ENCODE measurements around the gene LRRD1.

LRRD1 gene

DNA sequence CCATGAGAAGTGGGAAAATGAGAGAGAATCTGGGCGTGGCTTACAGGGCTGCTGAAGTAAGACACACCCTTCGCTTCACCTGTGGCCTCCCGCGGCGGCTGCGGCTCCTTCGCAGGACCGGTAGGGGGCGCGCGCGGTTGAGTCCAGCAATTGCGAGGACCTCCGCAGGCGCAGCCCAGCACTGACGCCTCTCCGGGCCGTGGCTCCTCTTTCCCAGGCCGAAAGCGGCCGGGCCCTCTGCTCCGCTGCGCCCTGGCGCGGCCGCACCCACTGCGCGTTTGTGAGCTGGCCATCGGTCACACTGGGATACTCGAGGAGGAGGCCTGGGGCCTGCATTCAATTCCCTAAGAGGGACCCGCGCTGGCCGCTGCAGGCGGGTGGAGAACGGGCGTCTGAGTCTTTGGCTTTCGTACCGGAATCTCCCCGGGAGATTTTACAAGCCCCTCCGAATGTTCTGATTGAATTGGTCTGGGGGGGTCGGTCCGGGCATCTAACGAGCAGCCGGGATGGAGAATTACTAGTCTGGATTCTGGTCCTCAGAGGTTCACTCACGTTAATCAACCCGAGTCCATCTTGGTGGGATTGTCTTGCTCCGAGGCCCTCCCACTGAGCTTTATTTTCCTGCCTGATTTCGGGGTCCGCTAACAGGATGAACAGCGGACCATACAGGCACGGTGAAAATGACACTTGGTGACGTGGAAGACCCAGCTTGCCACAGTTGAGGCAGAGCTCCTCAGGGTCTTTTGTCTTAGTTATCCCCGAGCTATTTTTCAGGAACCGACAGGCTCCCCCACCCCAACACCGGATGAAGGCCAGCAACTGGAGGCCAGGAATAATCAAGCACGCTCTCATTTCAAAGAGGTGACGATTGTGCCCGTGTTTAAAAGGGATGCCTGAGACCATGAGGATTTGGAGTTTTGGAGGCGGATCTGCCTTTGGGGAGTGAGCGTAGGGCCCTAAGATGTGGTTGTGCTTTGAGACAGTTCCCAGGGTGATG is at the start of gene LRRD1:
Gene LRRD1 (minus strand): TSS at position 215 of the 997 bp plus-strand sequence. CDS start 13,940 bp downstream, outside the sequence.
- ChIA-PET POLR2A (interaction anchor here (1.1 to 1.9 kb wide), 3 partner anchors 44 to 269 kb away, joined by 4 to 8 read pairs (median 5); partner anchors contain the start of gene GATAD1), CTCF (interaction anchor here (0.6 to 1.0 kb wide), 7 partner anchors 15 to 214 kb away, joined by 3 to 6 read pairs (median 3); no protein-coding TSS in a partner anchor)
- TF ChIP-seq HDGF (IDR thresholded peaks at IDR 0.05; ENCODE audit: borderline replicate concordance) (no peak), FOXA1 (IDR thresholded peaks at IDR 0.05) (no peak), L3MBTL2 (conservative IDR thresholded peaks at IDR 0.05) (no peak; the same call in 1 of the 2 replicates), FOXM1 (IDR thresholded peaks at IDR 0.05; ENCODE audit: borderline replicate concordance) (no peak), NFRKB (IDR thresholded peaks at IDR 0.05) (no peak), ZNF384 (IDR thresholded peaks at IDR 0.05) (no peak), LEF1 (IDR thresholded peaks at IDR 0.05; ENCODE audit: borderline replicate concordance) (no peak), BHLHE40 (IDR thresholded peaks at IDR 0.05; ENCODE audit: borderline replicate concordance) (no peak), ARNT (IDR thresholded peaks at IDR 0.05) (no peak), TARDBP (IDR thresholded peaks at IDR 0.05) (no peak), SUZ12 (IDR thresholded peaks at IDR 0.05) (no peak), ELF4 (IDR thresholded peaks at IDR 0.05) (no peak), CTBP1 (IDR thresholded peaks at IDR 0.05; ENCODE audit: borderline replicate concordance) (no peak), SP1 (IDR thresholded peaks at IDR 0.05) (no peak), FOXK2 (IDR thresholded peaks at IDR 0.05) (no peak)
- DNase-seq (ENCODE audit: extremely low spot score), result peak; percentile 83

DNA sequence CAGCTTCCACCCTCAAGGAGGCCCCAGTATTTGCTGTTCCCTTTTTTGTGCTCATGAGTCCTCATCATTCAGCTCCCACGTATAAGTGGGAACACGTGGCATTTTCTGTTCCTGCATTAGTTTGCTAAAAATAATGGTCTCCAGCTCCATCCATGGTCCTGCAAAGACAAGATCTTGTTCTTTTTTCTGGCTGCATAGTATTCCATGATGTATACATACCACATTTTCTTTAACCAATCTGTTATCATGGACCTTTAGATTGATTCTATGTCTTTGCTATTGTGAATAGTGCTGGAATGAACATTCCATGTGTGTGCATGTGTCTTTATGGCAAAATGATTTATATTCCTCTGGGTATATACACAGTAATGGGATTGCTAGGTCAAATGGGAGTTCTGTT is 49.8 kb upstream of the LRRD1 start:
- ChIA-PET POLR2A (no interaction called here), CTCF (no interaction called here)
- TF ChIP-seq NFRKB (IDR thresholded peaks at IDR 0.05) (no peak), HDGF (IDR thresholded peaks at IDR 0.05; ENCODE audit: borderline replicate concordance) (no peak), ARNT (IDR thresholded peaks at IDR 0.05) (no peak), FOXK2 (IDR thresholded peaks at IDR 0.05) (no peak), L3MBTL2 (conservative IDR thresholded peaks at IDR 0.05) (no peak), LEF1 (IDR thresholded peaks at IDR 0.05; ENCODE audit: borderline replicate concordance) (no peak), FOXM1 (IDR thresholded peaks at IDR 0.05; ENCODE audit: borderline replicate concordance) (no peak), TARDBP (IDR thresholded peaks at IDR 0.05) (no peak), ELF4 (IDR thresholded peaks at IDR 0.05) (no peak), SUZ12 (IDR thresholded peaks at IDR 0.05) (no peak), BHLHE40 (IDR thresholded peaks at IDR 0.05; ENCODE audit: borderline replicate concordance) (no peak)
- TF ChIP-seq, protein P1, sequence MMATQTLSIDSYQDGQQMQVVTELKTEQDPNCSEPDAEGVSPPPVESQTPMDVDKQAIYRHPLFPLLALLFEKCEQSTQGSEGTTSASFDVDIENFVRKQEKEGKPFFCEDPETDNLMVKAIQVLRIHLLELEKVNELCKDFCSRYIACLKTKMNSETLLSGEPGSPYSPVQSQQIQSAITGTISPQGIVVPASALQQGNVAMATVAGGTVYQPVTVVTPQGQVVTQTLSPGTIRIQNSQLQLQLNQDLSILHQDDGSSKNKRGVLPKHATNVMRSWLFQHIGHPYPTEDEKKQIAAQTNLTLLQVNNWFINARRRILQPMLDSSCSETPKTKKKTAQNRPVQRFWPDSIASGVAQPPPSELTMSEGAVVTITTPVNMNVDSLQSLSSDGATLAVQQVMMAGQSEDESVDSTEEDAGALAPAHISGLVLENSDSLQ (IDR thresholded peaks at IDR 0.05), result no peak
- DNase-seq (ENCODE audit: extremely low spot score), result no peak

DNA sequence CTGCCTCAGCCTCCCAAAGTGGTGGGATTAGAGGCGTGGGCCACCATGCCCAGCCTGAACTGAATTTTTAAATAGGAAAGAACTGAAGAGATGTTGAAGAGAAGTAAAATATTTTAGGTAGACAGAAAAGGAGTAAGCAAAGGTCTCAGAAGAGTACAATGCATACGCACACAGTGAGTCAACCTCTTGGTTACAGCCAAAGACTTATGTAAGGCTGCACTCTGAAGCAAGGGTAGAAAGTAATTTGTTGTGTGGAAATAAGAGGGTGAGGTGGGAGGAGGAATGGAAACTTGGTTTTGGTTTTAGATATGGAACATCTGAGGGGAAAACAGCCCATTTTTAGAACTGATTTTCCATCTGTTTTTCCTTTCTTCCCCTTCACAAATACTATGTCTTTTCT is 49.2 kb upstream of the LRRD1 start:
- ChIA-PET CTCF (no interaction called here), POLR2A (interaction anchor here (1.1 kb wide), 1 partner anchor 219 kb away, joined by 3 read pairs; the partner anchor contains the start of gene GATAD1)
- no peak for DNase-seq (ENCODE audit: extremely low spot score)
- TF ChIP-seq ELF4 (IDR thresholded peaks at IDR 0.05), result no peak
- no peak for TF ChIP-seq NFRKB (IDR thresholded peaks at IDR 0.05)
- no peak for TF ChIP-seq FOXM1 (IDR thresholded peaks at IDR 0.05; ENCODE audit: borderline replicate concordance)
- TF ChIP-seq SUZ12 (IDR thresholded peaks at IDR 0.05), result no peak
- TF ChIP-seq SP1 (IDR thresholded peaks at IDR 0.05), result no peak
- no peak for TF ChIP-seq HDGF (IDR thresholded peaks at IDR 0.05; ENCODE audit: borderline replicate concordance)
- no peak for TF ChIP-seq ZNF384 (IDR thresholded peaks at IDR 0.05)
- TF ChIP-seq LEF1 (IDR thresholded peaks at IDR 0.05; ENCODE audit: borderline replicate concordance), result no peak

DNA sequence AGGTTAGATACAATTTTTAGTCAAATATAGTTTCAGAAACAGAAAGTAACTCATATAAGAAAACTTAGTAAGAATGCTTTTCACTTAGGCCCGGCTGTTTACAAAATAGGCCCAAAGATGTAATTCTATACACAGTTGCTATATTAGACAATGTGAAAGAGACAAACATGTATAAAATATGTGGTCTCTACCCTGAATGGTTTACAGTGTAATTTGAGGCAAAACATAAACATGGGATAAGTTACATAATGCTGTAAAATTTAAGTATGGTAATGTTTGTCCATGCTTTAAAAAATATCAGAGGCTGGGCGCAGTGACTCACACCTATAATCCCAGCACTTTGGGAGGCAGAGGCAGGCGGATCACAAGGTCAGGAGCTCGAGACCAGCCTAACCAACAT is 48.0 kb upstream of the LRRD1 start:
- ChIA-PET CTCF (no interaction called here), POLR2A (interaction anchor here (1.1 kb wide), 1 partner anchor 220 kb away, joined by 3 read pairs; the partner anchor contains the start of gene GATAD1)
- TF ChIP-seq FOXK2 (IDR thresholded peaks at IDR 0.05) (no peak), FOXM1 (IDR thresholded peaks at IDR 0.05; ENCODE audit: borderline replicate concordance) (no peak), SUZ12 (IDR thresholded peaks at IDR 0.05) (no peak), CTBP1 (IDR thresholded peaks at IDR 0.05; ENCODE audit: borderline replicate concordance) (no peak), LEF1 (IDR thresholded peaks at IDR 0.05; ENCODE audit: borderline replicate concordance) (no peak), ZNF384 (IDR thresholded peaks at IDR 0.05) (no peak), BHLHE40 (IDR thresholded peaks at IDR 0.05; ENCODE audit: borderline replicate concordance) (no peak), ELF4 (IDR thresholded peaks at IDR 0.05) (no peak), SP1 (IDR thresholded peaks at IDR 0.05) (no peak), ARNT (IDR thresholded peaks at IDR 0.05) (no peak), FOXA1 (IDR thresholded peaks at IDR 0.05) (no peak), TARDBP (IDR thresholded peaks at IDR 0.05) (no peak), NFRKB (IDR thresholded peaks at IDR 0.05) (no peak), HDGF (IDR thresholded peaks at IDR 0.05; ENCODE audit: borderline replicate concordance) (no peak)
- TF ChIP-seq, protein P1 (IDR thresholded peaks at IDR 0.05), result no peak
- no peak for DNase-seq (ENCODE audit: extremely low spot score)

DNA sequence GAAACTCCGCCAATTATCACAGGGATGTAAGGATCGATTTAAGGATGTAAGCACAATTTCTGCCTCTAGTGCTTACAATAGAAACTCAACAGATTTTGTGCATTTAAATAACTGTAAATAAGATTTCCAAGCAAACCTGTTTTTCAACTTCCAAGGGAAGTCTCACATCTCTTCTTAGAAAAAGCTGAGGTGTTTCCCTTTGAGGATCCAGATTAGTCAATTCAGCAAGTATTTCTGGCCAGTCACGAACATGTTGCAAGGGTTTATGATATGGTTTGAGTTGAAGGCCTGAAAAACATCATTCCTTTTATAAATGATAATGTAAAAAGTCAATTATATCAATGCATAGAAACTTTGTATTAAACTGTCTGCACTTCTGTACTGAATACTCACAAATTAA is 42.8 kb upstream of the LRRD1 start:
- DNase-seq (ENCODE audit: extremely low spot score), result no peak
- TF ChIP-seq FOXM1 (IDR thresholded peaks at IDR 0.05; ENCODE audit: borderline replicate concordance) (no peak), SUZ12 (IDR thresholded peaks at IDR 0.05) (no peak), TARDBP (IDR thresholded peaks at IDR 0.05) (no peak), HDGF (IDR thresholded peaks at IDR 0.05; ENCODE audit: borderline replicate concordance) (no peak), LEF1 (IDR thresholded peaks at IDR 0.05; ENCODE audit: borderline replicate concordance) (no peak), FOXK2 (IDR thresholded peaks at IDR 0.05) (no peak), ARNT (IDR thresholded peaks at IDR 0.05) (no peak), ZNF384 (IDR thresholded peaks at IDR 0.05) (no peak), ELF4 (IDR thresholded peaks at IDR 0.05) (no peak), SP1 (IDR thresholded peaks at IDR 0.05) (no peak), NFRKB (IDR thresholded peaks at IDR 0.05) (no peak), CTBP1 (IDR thresholded peaks at IDR 0.05; ENCODE audit: borderline replicate concordance) (no peak), L3MBTL2 (conservative IDR thresholded peaks at IDR 0.05) (no peak), BHLHE40 (IDR thresholded peaks at IDR 0.05; ENCODE audit: borderline replicate concordance) (no peak)
- TF ChIP-seq, protein P1 (IDR thresholded peaks at IDR 0.05), result no peak
- ChIA-PET POLR2A (no interaction called here), CTCF (no interaction called here)

All from HEK293T (cell line).